SU-DHL-6 (cell line): ENCODE data around the gene ZFHX3.

Source experiments
- EZH2phosphoT487 ChIP-seq: fragments of 200-600 bp; sonication (generic), shearing (Covaris generic); conservative IDR thresholded peaks from 2 replicates; pipeline ENCODE4 v1.6.1; 2018; ENCODE audit warnings: mild to moderate bottlenecking, antibody characterized with exemption, low read length, moderate library complexity, mixed read lengths
- TF ChIP-seq, protein P1 (sequence below): fragments of 200-600 bp; sonication (generic); IDR thresholded peaks from one replicate; pipeline ENCODE4 v1.5.1; 2017; ENCODE audit warnings: antibody characterized with exemption, mild to moderate bottlenecking, low read length, moderate library complexity; ENCODE audit not compliant: insufficient read depth, poor library complexity, severe bottlenecking

DNA sequence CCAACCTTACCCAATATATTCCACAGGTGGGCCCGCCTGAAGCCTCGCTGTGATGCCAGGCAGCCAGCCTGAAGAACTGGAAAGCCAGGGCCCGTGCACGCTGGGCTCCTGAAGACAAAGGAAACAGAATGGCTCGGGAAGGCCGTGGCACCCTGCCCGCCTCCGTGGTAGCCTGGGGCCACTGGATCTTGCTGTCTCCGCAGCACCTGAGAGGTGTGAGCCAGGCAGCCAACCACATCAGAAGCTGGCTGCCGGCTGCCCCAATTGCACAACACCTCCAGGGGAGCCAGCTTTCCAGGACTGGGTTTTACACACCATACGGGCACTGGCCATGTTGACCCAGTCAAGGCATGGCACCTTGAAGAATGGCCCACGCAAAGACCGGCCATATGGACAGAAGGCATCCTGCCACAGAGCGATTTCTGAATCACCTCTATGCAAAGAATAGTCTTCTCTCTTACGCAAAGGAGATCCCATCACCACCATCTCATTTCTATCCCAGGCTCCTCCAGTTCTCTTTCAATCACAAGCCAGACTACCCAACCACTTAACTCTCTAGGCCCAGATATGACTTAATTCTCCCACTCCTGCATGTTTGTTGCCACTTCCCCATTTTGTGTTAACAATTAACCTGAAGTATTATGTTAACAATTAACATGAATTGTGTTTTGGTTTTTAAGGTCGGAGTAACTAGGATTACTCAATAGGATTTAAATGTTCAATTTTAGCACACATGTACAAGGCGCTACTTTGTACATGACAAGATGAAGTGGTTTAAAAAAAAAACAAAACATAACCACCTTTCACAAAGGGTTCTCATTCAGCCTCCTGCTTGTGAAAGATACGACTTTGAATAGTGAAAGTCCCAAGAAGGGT lies 32.1 kb downstream of the ZFHX3 start:
- TF ChIP-seq, protein P1, sequence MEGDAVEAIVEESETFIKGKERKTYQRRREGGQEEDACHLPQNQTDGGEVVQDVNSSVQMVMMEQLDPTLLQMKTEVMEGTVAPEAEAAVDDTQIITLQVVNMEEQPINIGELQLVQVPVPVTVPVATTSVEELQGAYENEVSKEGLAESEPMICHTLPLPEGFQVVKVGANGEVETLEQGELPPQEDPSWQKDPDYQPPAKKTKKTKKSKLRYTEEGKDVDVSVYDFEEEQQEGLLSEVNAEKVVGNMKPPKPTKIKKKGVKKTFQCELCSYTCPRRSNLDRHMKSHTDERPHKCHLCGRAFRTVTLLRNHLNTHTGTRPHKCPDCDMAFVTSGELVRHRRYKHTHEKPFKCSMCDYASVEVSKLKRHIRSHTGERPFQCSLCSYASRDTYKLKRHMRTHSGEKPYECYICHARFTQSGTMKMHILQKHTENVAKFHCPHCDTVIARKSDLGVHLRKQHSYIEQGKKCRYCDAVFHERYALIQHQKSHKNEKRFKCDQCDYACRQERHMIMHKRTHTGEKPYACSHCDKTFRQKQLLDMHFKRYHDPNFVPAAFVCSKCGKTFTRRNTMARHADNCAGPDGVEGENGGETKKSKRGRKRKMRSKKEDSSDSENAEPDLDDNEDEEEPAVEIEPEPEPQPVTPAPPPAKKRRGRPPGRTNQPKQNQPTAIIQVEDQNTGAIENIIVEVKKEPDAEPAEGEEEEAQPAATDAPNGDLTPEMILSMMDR, result no peak
- TF ChIP-seq EZH2phosphoT487, result no peak
